Measurements from ENCODE around the gene NRCAM. TPM values are rescaled to one million over a fixed set of nuclear protein-coding genes. Genes with fewer than 3 reads are reported as not detected.
"Not testable (repeated sequence)": the region's sequence is repeated elsewhere in the genome, so short reads cannot be mapped to it uniquely, and the experiment has no call there.

NRCAM gene
- total and polyA plus RNA-seq, 4 donors = 0.17 to 3.2 (median 0.64) TPM

- DNase-seq (ENCODE audit: low spot score); H3K4me3 ChIP-seq (ENCODE audit: low read depth in 1 of 3, low read length in 3 of 3); H3K9ac ChIP-seq (ENCODE audit: low read depth in 1 of 2, low read length in 2 of 2); H3K9me3 ChIP-seq (ENCODE audit: control insufficient read depth in 4 of 4, low read length in 3 of 4); H3K36me3 ChIP-seq (ENCODE audit: control insufficient read depth in 4 of 4, insufficient read depth in 3 of 4, low read depth in 1 of 4, low read length in 3 of 4); H3K27me3 ChIP-seq (ENCODE audit: control insufficient read depth in 4 of 4, insufficient read depth in 4 of 4, low read length in 3 of 4); H3K27ac ChIP-seq (ENCODE audit: low read depth in 1 of 2, low read length in 2 of 2); H3K4me1 ChIP-seq (ENCODE audit: control insufficient read depth in 4 of 4, insufficient read depth in 4 of 4, low read length in 3 of 4): not testable (repeated sequence)
- 91% methylated on average over 2 of the region's 2 CpGs for WGBS
These were observed 10.1 kb upstream of the NRCAM start for GRCh38 chr7:108466322-108466721.

- Histone ChIP-seq H3K9ac (ENCODE audit: low read depth in 1 of 2, low read length in 2 of 2) (no peak overlapping the region), H3K9me3 (ENCODE audit: control insufficient read depth in 4 of 4, low read length in 3 of 4) (no peaks in the 10 kb centered on the region), H3K27me3 (ENCODE audit: control insufficient read depth in 4 of 4, insufficient read depth in 4 of 4, low read length in 3 of 4) (no peaks in the 10 kb centered on the region), H3K36me3 (ENCODE audit: control insufficient read depth in 4 of 4, insufficient read depth in 3 of 4, low read depth in 1 of 4, low read length in 3 of 4) (no peaks in the 10 kb centered on the region), H3K27ac (ENCODE audit: low read depth in 1 of 2, low read length in 2 of 2) (no peak overlapping the region), H3K4me1 (ENCODE audit: control insufficient read depth in 4 of 4, insufficient read depth in 4 of 4, low read length in 3 of 4) (no peaks in the 10 kb centered on the region), H3K4me3 (ENCODE audit: low read depth in 1 of 3, low read length in 3 of 3) (no peak overlapping the region)
- TF ChIP-seq JUND (IDR thresholded peaks at IDR 0.05) (no peak), FOXA2 (IDR thresholded peaks at IDR 0.05) (no peak), ZBTB33 (IDR thresholded peaks at IDR 0.05) (no peak), ATF3 (IDR thresholded peaks at IDR 0.05) (no peak), HNF4G (IDR thresholded peaks at IDR 0.05) (no peak), CTCF (IDR thresholded peaks at IDR 0.05; ENCODE audit: low read depth, low read length, missing input control) (no peak), RXRA (IDR thresholded peaks at IDR 0.05) (no peak), NR2F2 (IDR thresholded peaks at IDR 0.05) (no peak), MAX (IDR thresholded peaks at IDR 0.05) (no peak), FOXA1 (IDR thresholded peaks at IDR 0.05) (no peak), TAF1 (conservative IDR thresholded peaks at IDR 0.05) (no peak), RAD21 (IDR thresholded peaks at IDR 0.05) (no peak)
- WGBS = 94% methylated on average over 2 of the region's 2 CpGs
- no peak for DNase-seq (ENCODE audit: low spot score)
These were observed 8.5 kb upstream of the NRCAM start for GRCh38 chr7:108464743-108465142.

GRCh38 chr7:108463613-108464012, 7.4 kb upstream of the NRCAM start:
- no peak overlapping the region for H3K9ac ChIP-seq (ENCODE audit: low read depth in 1 of 2, low read length in 2 of 2)
- no peaks in the 10 kb centered on the region for H3K36me3 ChIP-seq (ENCODE audit: control insufficient read depth in 4 of 4, insufficient read depth in 3 of 4, low read depth in 1 of 4, low read length in 3 of 4)
- H3K27me3 ChIP-seq (ENCODE audit: control insufficient read depth in 4 of 4, insufficient read depth in 4 of 4, low read length in 3 of 4) = peaks cover 0 to under 1% (median 0%) of the 10 kb centered on the region in 4 donors
- no peak for DNase-seq (ENCODE audit: low spot score)
- no peaks in the 10 kb centered on the region for H3K4me1 ChIP-seq (ENCODE audit: control insufficient read depth in 4 of 4, insufficient read depth in 4 of 4, low read length in 3 of 4)
- no peak overlapping the region for H3K4me3 ChIP-seq (ENCODE audit: low read depth in 1 of 3, low read length in 3 of 3)
- H3K27ac ChIP-seq (ENCODE audit: low read depth in 1 of 2, low read length in 2 of 2) = no peak overlapping the region
- H3K9me3 ChIP-seq (ENCODE audit: control insufficient read depth in 4 of 4, low read length in 3 of 4) = no peaks in the 10 kb centered on the region
- WGBS = 69% methylated on average over 2 of the region's 2 CpGs
- TF ChIP-seq SP1 (IDR thresholded peaks at IDR 0.05) = no peak
- no peak for TF ChIP-seq MAX (IDR thresholded peaks at IDR 0.05)
- no peak for TF ChIP-seq RAD21 (IDR thresholded peaks at IDR 0.05)
- no peak for TF ChIP-seq NR2F2 (IDR thresholded peaks at IDR 0.05)
- no peak for TF ChIP-seq FOXA1 (IDR thresholded peaks at IDR 0.05)
- no peak for TF ChIP-seq TAF1 (conservative IDR thresholded peaks at IDR 0.05)
- TF ChIP-seq ZBTB33 (IDR thresholded peaks at IDR 0.05) = no peak
- no peak for TF ChIP-seq JUND (IDR thresholded peaks at IDR 0.05)
- no peak for TF ChIP-seq FOXA2 (IDR thresholded peaks at IDR 0.05)
- TF ChIP-seq HNF4G (IDR thresholded peaks at IDR 0.05) = no peak
- no peak for TF ChIP-seq CTCF (IDR thresholded peaks at IDR 0.05; ENCODE audit: low read depth, low read length, missing input control)
- no peak for TF ChIP-seq GABPA (IDR thresholded peaks at IDR 0.05 in 1 of 2, conservative IDR thresholded peaks at IDR 0.05 in 1 of 2)

Data from liver (tissue), 9 donors.